ENCODE measurements around the gene SLC9C2.
"Not testable (repeated sequence)": the region's sequence is repeated elsewhere in the genome, so short reads cannot be mapped to it uniquely, and the experiment has no call there.

The SLC9C2 gene

DNA sequence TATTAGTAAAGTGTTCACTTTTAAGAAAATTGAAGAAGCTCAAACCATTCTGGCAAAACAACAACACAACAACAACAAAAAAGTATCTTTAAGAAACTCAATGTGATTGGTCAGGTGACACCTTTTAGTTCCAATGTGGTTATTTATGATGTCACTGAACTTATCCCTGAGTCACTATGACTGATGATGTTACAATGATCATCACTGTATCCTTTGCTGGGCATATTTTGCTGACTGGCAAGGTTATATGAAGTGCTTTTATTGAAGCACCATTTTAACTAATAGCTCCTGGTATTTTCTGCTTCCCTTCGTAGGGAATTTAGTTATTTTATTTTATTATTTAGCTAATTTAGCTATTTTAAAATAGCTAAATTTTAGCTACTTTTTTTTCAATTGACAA, 32.2 kb upstream of the SLC9C2 start, which contains the start of gene TEX50:
TEX50 (plus strand) TSS at position 223 of the 400 bp plus-strand sequence. CDS start 184 bp downstream, outside the sequence.
- TF ChIP-seq, protein P1, sequence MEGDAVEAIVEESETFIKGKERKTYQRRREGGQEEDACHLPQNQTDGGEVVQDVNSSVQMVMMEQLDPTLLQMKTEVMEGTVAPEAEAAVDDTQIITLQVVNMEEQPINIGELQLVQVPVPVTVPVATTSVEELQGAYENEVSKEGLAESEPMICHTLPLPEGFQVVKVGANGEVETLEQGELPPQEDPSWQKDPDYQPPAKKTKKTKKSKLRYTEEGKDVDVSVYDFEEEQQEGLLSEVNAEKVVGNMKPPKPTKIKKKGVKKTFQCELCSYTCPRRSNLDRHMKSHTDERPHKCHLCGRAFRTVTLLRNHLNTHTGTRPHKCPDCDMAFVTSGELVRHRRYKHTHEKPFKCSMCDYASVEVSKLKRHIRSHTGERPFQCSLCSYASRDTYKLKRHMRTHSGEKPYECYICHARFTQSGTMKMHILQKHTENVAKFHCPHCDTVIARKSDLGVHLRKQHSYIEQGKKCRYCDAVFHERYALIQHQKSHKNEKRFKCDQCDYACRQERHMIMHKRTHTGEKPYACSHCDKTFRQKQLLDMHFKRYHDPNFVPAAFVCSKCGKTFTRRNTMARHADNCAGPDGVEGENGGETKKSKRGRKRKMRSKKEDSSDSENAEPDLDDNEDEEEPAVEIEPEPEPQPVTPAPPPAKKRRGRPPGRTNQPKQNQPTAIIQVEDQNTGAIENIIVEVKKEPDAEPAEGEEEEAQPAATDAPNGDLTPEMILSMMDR (IDR thresholded peaks at IDR 0.05; ENCODE audit: low read depth, low read length), result no peak
- no peak for DNase-seq (ENCODE audit: extremely low read depth, low read depth)

DNA sequence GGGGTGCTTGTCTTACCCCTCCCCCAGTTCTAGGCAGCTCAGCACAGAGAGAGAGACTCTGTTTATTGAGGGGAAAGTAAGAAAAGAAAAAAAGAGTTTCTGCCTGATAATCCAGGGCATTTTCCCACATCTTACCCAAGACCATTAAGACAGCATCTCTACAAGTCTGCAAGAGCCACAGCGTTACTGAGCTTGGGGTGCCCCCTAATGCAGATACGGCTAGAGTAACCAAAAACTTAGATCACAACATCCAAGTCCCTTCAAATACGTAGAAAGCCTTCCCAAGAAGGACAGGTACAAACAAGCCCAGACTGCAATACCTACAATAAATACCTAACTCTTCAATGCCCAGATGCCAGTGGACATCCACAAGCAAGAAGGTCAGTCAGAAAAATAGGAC, 26.0 kb upstream of the SLC9C2 start:
- no peak for DNase-seq (ENCODE audit: extremely low read depth, low read depth)
- TF ChIP-seq, protein P1 (IDR thresholded peaks at IDR 0.05; ENCODE audit: low read depth, low read length), result peak; percentile 6; the same call in 1 of the 2 replicates

DNA sequence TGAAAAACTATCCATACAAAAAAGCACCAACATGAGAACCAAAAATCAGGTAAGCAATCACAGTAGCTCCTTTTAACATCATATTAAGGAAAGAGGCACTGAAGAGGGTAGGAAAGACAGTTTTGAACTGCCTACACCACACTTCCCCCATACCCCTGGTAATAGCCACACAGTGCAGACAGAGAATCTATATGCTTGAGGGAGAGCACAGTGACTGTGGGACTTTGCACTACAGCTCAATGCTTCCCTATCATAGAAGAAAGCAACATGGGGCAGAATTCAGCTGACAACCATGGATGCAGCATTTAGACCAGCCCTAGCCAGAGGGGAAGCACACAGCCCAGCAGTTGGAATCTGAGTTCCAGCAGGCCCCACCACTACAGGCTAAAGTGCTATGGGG, 24.4 kb upstream of the SLC9C2 start:
- TF ChIP-seq, protein P1 (IDR thresholded peaks at IDR 0.05; ENCODE audit: low read depth, low read length), result no peak
- DNase-seq (ENCODE audit: extremely low read depth, low read depth), result no peak

DNA sequence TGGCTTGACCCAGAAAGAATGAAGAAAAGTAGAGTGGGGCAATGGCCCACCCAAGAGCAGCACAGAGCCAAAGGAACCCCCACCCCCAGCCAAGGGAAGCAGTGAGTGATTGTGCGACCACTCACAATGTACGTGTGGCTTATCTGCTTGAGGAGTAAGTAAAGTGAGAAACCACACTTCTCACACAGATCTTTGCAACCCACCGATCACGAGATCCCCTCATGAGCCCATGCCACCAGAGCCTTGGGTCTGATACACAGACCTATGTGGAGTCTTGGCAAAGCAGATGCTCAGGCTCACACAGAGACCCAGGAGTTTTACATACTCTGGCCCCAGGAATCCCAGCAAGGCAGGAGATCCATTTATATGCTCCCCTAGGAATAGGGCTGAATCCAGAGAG, 14.0 kb upstream of the SLC9C2 start:
- TF ChIP-seq, protein P1 (IDR thresholded peaks at IDR 0.05; ENCODE audit: low read depth, low read length), result no peak
- DNase-seq (ENCODE audit: extremely low read depth, low read depth), result no peak

DNA sequence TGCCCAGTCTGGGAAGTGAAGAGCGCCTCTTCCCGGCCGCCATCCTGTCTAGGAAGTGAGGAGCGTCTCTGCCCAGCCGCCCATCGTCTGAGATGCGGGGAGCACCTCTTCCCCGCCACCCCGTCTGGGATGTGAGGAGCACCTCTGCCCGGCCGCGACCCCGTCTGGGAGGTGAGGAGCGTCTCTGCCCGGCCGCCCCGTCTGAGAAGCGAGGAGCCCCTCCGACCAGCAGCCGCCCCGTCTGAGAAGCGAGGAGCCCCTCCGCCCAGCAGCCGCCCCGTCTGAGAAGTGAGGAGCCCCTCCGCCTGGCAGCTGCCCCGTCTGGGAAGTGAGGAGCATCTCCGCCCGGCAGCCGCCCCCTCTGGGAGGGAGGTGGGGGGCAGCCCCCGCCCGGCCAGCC, 10.2 kb upstream of the SLC9C2 start:
- not testable (repeated sequence) for DNase-seq (ENCODE audit: extremely low read depth, low read depth)

GRCh38 chr1:173608503-173609216, 5.8 kb upstream of the SLC9C2 start:
- TF ChIP-seq, protein P1 (IDR thresholded peaks at IDR 0.05; ENCODE audit: low read depth, low read length), result no peak
- DNase-seq (ENCODE audit: extremely low read depth, low read depth), result no peak

DNA sequence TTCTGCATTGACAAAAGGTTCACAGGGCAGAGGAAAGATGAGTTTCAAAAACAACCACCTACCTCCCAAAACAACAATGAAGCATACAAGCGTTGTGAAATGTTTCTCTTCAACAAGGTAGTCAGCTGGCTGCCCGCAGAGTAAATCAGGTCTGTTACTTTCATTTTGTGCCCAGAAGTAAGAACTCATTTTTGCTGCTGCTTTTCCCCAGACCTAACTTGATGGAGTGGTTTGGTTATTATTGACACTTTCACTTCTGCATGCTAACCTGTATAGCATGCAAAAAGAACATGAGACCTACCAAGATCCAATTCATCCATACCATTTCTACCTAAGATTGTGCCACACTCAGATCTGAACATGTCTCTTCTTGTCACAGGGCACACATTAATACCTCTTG, 1.3 kb downstream of the SLC9C2 start:
- DNase-seq (ENCODE audit: extremely low read depth, low read depth), result no peak
- TF ChIP-seq, protein P1 (IDR thresholded peaks at IDR 0.05; ENCODE audit: low read depth, low read length), result no peak

Data from AG09319 (cell line).